CD4-positive, alpha-beta memory T cell (primary cell): ENCODE results near the gene IPO7. TPM values are rescaled to one million over a fixed set of nuclear protein-coding genes. Genes with fewer than 3 reads are reported as not detected.
"Not testable (repeated sequence)": the region's sequence is repeated elsewhere in the genome, so short reads cannot be mapped to it uniquely, and the experiment has no call there.

Experiments
- CTCF ChIA-PET: fragments of 350-600 bp; sonication (Branson Sonifier 250); formaldehyde crosslinking; loops from one replicate; lab custom pipeline; 2021; ENCODE audit warnings: inconsistent platforms; ENCODE audit not compliant: partially characterized antibody; lab: Charles Lee
- POLR2A ChIA-PET: fragments of 350-600 bp; sonication (Branson Sonifier 250); formaldehyde crosslinking; loops from one replicate; lab custom pipeline; 2021; ENCODE audit not compliant: partially characterized antibody; lab: Charles Lee
- DNase-seq, 5 donors: peaks; one replicate each; pipeline versions ENCODE4 v3.0.0 to v3.0.0-alpha.2; 2020 to 2022; ENCODE audit warnings: mixed read lengths in 1 of 5
- H3K27ac ChIP-seq: one replicate; pipeline ENCODE4 v1.7.0; 2013; ENCODE audit warnings: low read depth, low read length
- H3K27me3 ChIP-seq: 2 replicates; pipeline ENCODE4 v1.7.0; 2013; ENCODE audit warnings: mild to moderate bottlenecking, low read length, moderate library complexity; ENCODE audit not compliant: insufficient read depth
- H3K36me3 ChIP-seq: 2 replicates; pipeline ENCODE4 v1.7.0; 2013; ENCODE audit warnings: mild to moderate bottlenecking, low read length, moderate library complexity; ENCODE audit not compliant: insufficient read depth
- H3K4me1 ChIP-seq: 2 replicates; pipeline ENCODE4 v1.7.0; 2013; ENCODE audit warnings: mild to moderate bottlenecking, low read length, moderate library complexity; ENCODE audit not compliant: insufficient read depth
- H3K4me3 ChIP-seq, 2 donors: one replicate each; pipeline ENCODE4 v1.7.0; 2013; ENCODE audit warnings: low read length in 2 of 2, mild to moderate bottlenecking in 1 of 2
- H3K9me3 ChIP-seq, 2 donors: one replicate each; pipeline ENCODE4 v1.7.0; 2013; ENCODE audit warnings: low read length in 2 of 2, control low read depth in 1 of 2; ENCODE audit not compliant: control insufficient read depth in 1 of 2
- H3K27ac Mint-ChIP-seq, 7 donors: one replicate each; pipeline ENCODE4 v1.8.0; 2020 to 2021; ENCODE audit warnings: mixed read lengths in 7 of 7, mild to moderate bottlenecking in 6 of 7, inconsistent platforms in 3 of 7, moderate library complexity in 3 of 7
- H3K27me3 Mint-ChIP-seq, 2 donors: one replicate each; pipeline ENCODE4 v1.8.0; 2020 to 2021; ENCODE audit warnings: mixed read lengths in 2 of 2
- H3K36me3 Mint-ChIP-seq, 2 donors: one replicate each; pipeline ENCODE4 v1.8.0; 2020 to 2021; ENCODE audit warnings: mixed read lengths in 2 of 2, inconsistent platforms in 1 of 2, mild to moderate bottlenecking in 1 of 2
- H3K4me1 Mint-ChIP-seq, 4 donors: one replicate each; pipeline ENCODE4 v1.8.0; 2020 to 2021; ENCODE audit warnings: mixed read lengths in 4 of 4, mild to moderate bottlenecking in 1 of 4
- H3K4me3 Mint-ChIP-seq, 8 donors: one replicate each; pipeline ENCODE4 v1.8.0; 2020 to 2021; ENCODE audit warnings: mixed read lengths in 8 of 8, mild to moderate bottlenecking in 7 of 8, moderate library complexity in 6 of 8, inconsistent platforms in 3 of 8
- H3K9me3 Mint-ChIP-seq, 8 donors: one replicate each; pipeline ENCODE4 v1.8.0; 2020 to 2021; ENCODE audit warnings: mixed read lengths in 8 of 8, mild to moderate bottlenecking in 5 of 8, inconsistent platforms in 3 of 8, moderate library complexity in 1 of 8
- intact Hi-C: fragments of 100-400 bp; cut with micrococcal nuclease; formaldehyde crosslinking; loops from one replicate; pipeline ENCODE4 v1.15.1; 2023
- polyA plus RNA-seq, 2 donors: library from polyadenylated mRNA; unstranded; fragments of 300-500 nt; fragmentation: Illumina TruSeq; gene quantifications; one replicate each; pipeline ENCODE4 v1.2.3, GENCODE V29; 2021
- total RNA-seq, 2 experiments: library from RNA; stranded (reverse); gene quantifications; one replicate each; pipeline ENCODE4 v1.2.3, GENCODE V29; 2021

Gene IPO7
- total RNA-seq = 10 to 100 TPM; 63.4 to 67.0 TPM
- polyA plus RNA-seq = 10 to 100 TPM in 1 of 2 donors, 1 to 10 TPM in 1; 7.9 to 11.6 TPM

DNA sequence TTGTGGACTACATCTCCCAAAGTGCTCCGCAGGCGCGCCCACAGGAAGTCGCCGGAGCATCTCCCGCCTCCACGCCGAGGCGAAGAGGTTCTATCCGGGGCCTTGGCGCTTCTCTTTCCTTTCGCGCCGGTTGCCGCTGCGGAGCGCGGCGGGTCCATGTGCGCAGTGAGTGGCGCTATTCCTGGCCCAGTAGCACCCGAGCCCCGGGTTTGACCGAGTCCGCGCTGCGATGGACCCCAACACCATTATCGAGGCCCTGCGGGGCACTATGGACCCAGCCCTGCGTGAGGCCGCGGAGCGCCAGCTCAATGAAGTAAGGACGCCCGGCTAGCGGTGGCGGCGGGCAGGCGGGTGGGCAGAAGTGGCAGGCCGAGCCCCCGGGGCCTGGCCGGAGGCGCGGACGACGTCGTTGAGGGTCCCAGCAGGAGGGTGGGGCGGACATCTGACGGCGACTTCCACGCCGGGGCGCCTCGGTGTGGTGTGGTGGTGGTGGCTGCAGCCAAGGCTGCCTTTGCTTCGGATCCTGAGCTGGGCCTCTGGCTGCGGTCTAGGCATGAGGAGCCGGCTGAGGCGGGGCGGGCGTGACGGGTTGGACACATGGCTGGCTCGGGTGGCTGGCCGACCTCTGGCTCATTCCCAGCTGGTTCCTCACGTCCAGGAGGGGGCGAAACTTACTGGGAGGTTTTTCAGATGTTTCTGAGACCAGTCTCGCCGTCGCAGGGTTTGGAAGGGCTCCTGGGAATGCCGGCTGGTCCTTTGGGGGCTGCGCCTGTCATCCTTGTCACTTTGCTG is at the start of gene IPO7:
IPO7 (plus strand) TSS at position 118 of the 792 bp plus-strand sequence; CDS start at position 230, 112 bp downstream.
- Histone ChIP-seq H3K9me3 (no peaks in the 10 kb centered on the region), H3K27me3 (no peaks in the 10 kb centered on the region), H3K27ac (peak within 1 kb of the TSS; percentile 86), H3K36me3 (no peaks in the 10 kb centered on the region), H3K4me1 (peaks cover 29% of the 10 kb centered on the region), H3K4me3 (peak within 1 kb of the TSS; percentile 92 to 97)
- Mint-ChIP-seq H3K4me3 (peak within 1 kb of the TSS; percentile 92 to 98 (median 94)), H3K27me3 (no peaks in the 10 kb centered on the region), H3K27ac (peak within 1 kb of the TSS; percentile 92 to 96 (median 94)), H3K36me3 (peaks cover 0 to 14% of the 10 kb centered on the region in 2 donors), H3K4me1 (peaks cover 23 to 43% (median 34%) of the 10 kb centered on the region in 4 donors), H3K9me3 (no peaks in the 10 kb centered on the region)
- intact Hi-C loops = loop anchor here (1.0 to 10.0 kb wide), 5 partner anchors 20 to 420 kb away; partner anchors contain the start of genes TMEM41B and TMEM9B
- CTCF ChIA-PET = interaction anchor here (0.8 to 2.2 kb wide), 10 partner anchors 11 to 219 kb away, joined by 3 to 8 read pairs (median 5); no protein-coding TSS in a partner anchor
- peak; percentile 84 to 89 (median 86) for DNase-seq
- POLR2A ChIA-PET = interaction anchor here (0.8 to 3.0 kb wide), 18 partner anchors 8 to 1425 kb away, joined by 3 to 52 read pairs (median 4); partner anchors contain the start of genes DENND5A, EIF4G2, RPL27A and TMEM41B

- no peak overlapping the region for H3K4me3 Mint-ChIP-seq
- Histone ChIP-seq H3K4me1 (peaks cover 1% of the 10 kb centered on the region), H3K27ac (no peak overlapping the region), H3K36me3 (no peaks in the 10 kb centered on the region), H3K27me3 (no peaks in the 10 kb centered on the region), H3K4me3 (no peak overlapping the region), H3K9me3 (no peaks in the 10 kb centered on the region)
- H3K4me1 Mint-ChIP-seq = peaks cover 2 to 9% (median 6%) of the 10 kb centered on the region in 4 donors
- H3K9me3 Mint-ChIP-seq = no peaks in the 10 kb centered on the region
- no peak overlapping the region for H3K27ac Mint-ChIP-seq
- no peaks in the 10 kb centered on the region for H3K27me3 Mint-ChIP-seq
- CTCF ChIA-PET = no interaction called here
- no peaks in the 10 kb centered on the region for H3K36me3 Mint-ChIP-seq
- DNase-seq = no peak
- intact Hi-C loops = no loop called here
- POLR2A ChIA-PET = no interaction called here
Measured at GRCh38 chr11:9341638-9342178, 42.7 kb upstream of the IPO7 start.

DNA sequence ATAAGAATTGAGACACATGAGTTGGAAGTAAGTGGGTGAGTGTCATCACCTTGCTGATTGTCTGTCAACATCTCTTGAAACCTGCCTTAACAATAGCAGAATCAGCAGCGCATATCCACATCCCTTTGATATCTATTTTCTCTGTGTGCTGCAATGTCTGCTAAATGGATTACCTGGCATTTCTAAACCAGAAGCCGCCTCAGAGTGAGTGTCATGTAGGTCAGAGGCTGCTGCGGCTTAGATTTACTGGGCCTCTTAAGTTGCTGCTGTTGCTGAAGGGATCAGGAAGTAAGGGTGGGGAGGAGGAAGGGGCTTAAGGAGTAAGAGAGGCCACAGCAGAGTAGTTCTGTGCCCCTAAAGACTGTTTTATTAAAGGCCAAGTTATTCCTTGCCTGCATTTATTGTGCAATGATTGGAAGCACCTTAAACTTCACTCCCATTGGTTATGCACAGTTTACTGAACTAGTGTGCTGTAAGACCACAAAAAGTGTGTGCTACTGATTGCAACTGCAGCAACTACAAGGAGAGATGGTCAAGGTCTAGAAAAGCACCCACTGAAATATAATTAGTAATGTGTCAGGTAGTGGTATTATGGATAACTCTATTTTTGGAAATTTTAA is 40.3 kb upstream of the IPO7 start:
- H3K4me1 Mint-ChIP-seq = peaks cover 7 to 24% (median 15%) of the 10 kb centered on the region in 4 donors
- intact Hi-C loops = no loop called here
- H3K27me3 ChIP-seq = no peaks in the 10 kb centered on the region
- peaks cover 13% of the 10 kb centered on the region for H3K4me1 ChIP-seq
- no peak overlapping the region for H3K27ac ChIP-seq
- peak in 1 of 5 donors; percentile 13 for DNase-seq
- no peaks in the 10 kb centered on the region for H3K36me3 Mint-ChIP-seq
- H3K36me3 ChIP-seq = no peaks in the 10 kb centered on the region
- no peak overlapping the region for H3K4me3 ChIP-seq
- peak overlapping the region in 2 of 7 donors; percentile 19 to 23 for H3K27ac Mint-ChIP-seq
- H3K9me3 ChIP-seq = no peaks in the 10 kb centered on the region
- H3K9me3 Mint-ChIP-seq = no peaks in the 10 kb centered on the region
- no peaks in the 10 kb centered on the region for H3K27me3 Mint-ChIP-seq
- CTCF ChIA-PET = no interaction called here
- POLR2A ChIA-PET = no interaction called here
- H3K4me3 Mint-ChIP-seq = no peak overlapping the region

DNA sequence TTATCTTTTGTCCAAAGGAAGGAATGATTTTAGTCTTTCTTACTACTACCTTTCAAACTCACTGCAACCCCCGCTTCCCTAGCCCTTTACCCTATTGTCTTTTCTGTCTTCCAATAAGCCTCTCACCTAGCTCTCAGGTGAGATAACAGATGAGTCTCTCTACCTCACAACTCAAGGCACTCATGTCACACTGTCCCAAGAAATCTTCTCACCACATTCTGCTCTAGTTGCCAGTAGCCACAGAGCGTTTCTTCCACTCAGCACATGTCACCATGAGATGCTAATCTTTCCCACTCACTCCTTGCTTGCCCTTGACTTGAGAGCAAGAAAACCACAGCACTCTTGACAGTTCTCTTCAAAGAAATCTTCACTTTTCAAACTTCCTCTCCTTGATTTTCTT is 37.4 kb upstream of the IPO7 start:
- Mint-ChIP-seq H3K4me3 (peak overlapping the region in 2 of 8 donors; percentile 4 to 16), H3K9me3 (no peaks in the 10 kb centered on the region), H3K27ac (peak overlapping the region in 3 of 7 donors; percentile 1 to 29 (median 5)), H3K27me3 (peaks cover 0 to 2% of the 10 kb centered on the region in 2 donors), H3K36me3 (no peaks in the 10 kb centered on the region), H3K4me1 (peaks cover 7 to 24% (median 15%) of the 10 kb centered on the region in 4 donors)
- H3K36me3 ChIP-seq = no peaks in the 10 kb centered on the region
- ChIA-PET CTCF (interaction anchor here (0.7 kb wide), 1 partner anchor 347 kb away, joined by 3 read pairs; no protein-coding TSS in a partner anchor), POLR2A (interaction anchor here (1.4 kb wide), 1 partner anchor 37 kb away, joined by 3 read pairs; the partner anchor contains the start of gene IPO7)
- no peak overlapping the region for H3K4me3 ChIP-seq
- peak in 4 of 5 donors; percentile 11 to 36 (median 15) for DNase-seq
- no peaks in the 10 kb centered on the region for H3K9me3 ChIP-seq
- intact Hi-C loops = no loop called here
- peaks cover 13% of the 10 kb centered on the region for H3K4me1 ChIP-seq
- H3K27me3 ChIP-seq = no peaks in the 10 kb centered on the region
- H3K27ac ChIP-seq = no peak overlapping the region

DNA sequence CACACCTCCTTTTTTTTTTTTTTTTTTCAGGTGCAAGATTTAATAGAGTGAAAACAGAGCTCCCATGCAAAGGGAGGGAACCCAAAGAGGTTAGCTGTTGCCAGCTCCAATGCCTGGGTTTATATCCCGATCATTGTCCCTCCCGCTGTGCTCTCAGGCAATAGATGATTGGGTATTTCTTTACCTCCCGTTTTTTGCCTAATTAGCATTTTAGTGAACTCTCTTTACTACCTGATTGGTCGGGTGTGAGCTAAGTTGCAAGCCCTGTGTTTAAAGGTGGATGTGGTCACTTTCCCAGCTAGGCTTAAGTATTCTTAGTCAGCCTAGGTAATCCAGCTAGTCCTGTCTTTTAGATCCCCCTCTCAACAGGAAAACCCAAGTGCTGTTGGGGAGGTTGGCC is 36.7 kb upstream of the IPO7 start:
- H3K9me3 ChIP-seq, DNase-seq, H3K36me3 Mint-ChIP-seq, H3K9me3 Mint-ChIP-seq, H3K4me3 ChIP-seq, H3K36me3 ChIP-seq, intact Hi-C loops, H3K27ac ChIP-seq, H3K27me3 ChIP-seq, H3K27me3 Mint-ChIP-seq, H3K4me3 Mint-ChIP-seq: not testable (repeated sequence)
- peak overlapping the region in 1 of 7 donors; percentile 73 for H3K27ac Mint-ChIP-seq
- ChIA-PET POLR2A (interaction anchor here (1.4 kb wide), 1 partner anchor 36 kb away, joined by 3 read pairs; the partner anchor contains the start of gene IPO7), CTCF (interaction anchor here (0.6 to 0.7 kb wide), 3 partner anchors 19 to 348 kb away, joined by 3 to 6 read pairs (median 3); no protein-coding TSS in a partner anchor)
- peaks cover 13% of the 10 kb centered on the region for H3K4me1 ChIP-seq
- peaks cover 7 to 24% (median 15%) of the 10 kb centered on the region in 4 donors for H3K4me1 Mint-ChIP-seq

- Histone ChIP-seq H3K4me3 (no peak overlapping the region), H3K36me3 (no peaks in the 10 kb centered on the region), H3K27me3 (no peaks in the 10 kb centered on the region), H3K9me3 (no peaks in the 10 kb centered on the region), H3K4me1 (peaks cover 13% of the 10 kb centered on the region), H3K27ac (no peak overlapping the region)
- CTCF ChIA-PET = no interaction called here
- Mint-ChIP-seq H3K4me3 (no peak overlapping the region), H3K27me3 (peaks cover 0 to 2% of the 10 kb centered on the region in 2 donors), H3K36me3 (no peaks in the 10 kb centered on the region), H3K9me3 (no peaks in the 10 kb centered on the region), H3K4me1 (peaks cover 5 to 15% (median 9%) of the 10 kb centered on the region in 4 donors), H3K27ac (no peak overlapping the region)
- POLR2A ChIA-PET = no interaction called here
- no peak for DNase-seq
- intact Hi-C loops = no loop called here
Measured at GRCh38 chr11:9351321-9351881, 33.1 kb upstream of the IPO7 start.
